Activated B cell treated with CpG ODN at 0.5 μM for 24 hours (primary cell): ENCODE results near the gene IFNE. TPM values are rescaled to one million over a fixed set of nuclear protein-coding genes. Genes with fewer than 3 reads are reported as not detected.

Experiments used
- ATAC-seq: fragments of 200-7000 bp; cut with Tn5 transposase; one replicate; pipeline ENCODE4 v1.10.0; 2021; ENCODE audit warnings: low read depth, mild to moderate bottlenecking, moderate library complexity
- CTCF ChIA-PET: fragments of 350-600 bp; sonication (Branson Sonifier 250); formaldehyde crosslinking; loops from one replicate; lab custom pipeline; 2021; ENCODE audit warnings: antibody characterized with exemption; lab: Charles Lee
- POLR2A ChIA-PET: fragments of 350-600 bp; sonication (Branson Sonifier 250); formaldehyde crosslinking; loops from one replicate; lab custom pipeline; 2021; ENCODE audit warnings: antibody characterized with exemption; lab: Charles Lee
- DNase-seq: peaks from one replicate; pipeline ENCODE4 v3.0.0; 2022
- H3K27ac Mint-ChIP-seq: one replicate; pipeline ENCODE4 v1.8.0; 2020; ENCODE audit warnings: mixed read lengths
- H3K27me3 Mint-ChIP-seq: one replicate; pipeline ENCODE4 v1.8.0; 2021; ENCODE audit warnings: mixed read lengths
- H3K36me3 Mint-ChIP-seq: one replicate; pipeline ENCODE4 v1.8.0; 2021; ENCODE audit warnings: low read depth, mixed read lengths
- H3K4me1 Mint-ChIP-seq: one replicate; pipeline ENCODE4 v1.8.0; 2021; ENCODE audit warnings: mixed read lengths
- H3K4me3 Mint-ChIP-seq: one replicate; pipeline ENCODE4 v1.8.0; 2020; ENCODE audit warnings: mild to moderate bottlenecking, mixed read lengths
- H3K9me3 Mint-ChIP-seq: one replicate; pipeline ENCODE4 v1.8.0; 2020; ENCODE audit warnings: mixed read lengths
- CTCF ChIP-seq: fragments of 200-600 bp; IDR thresholded peaks from one replicate; pipeline ENCODE4 v1.8.0; 2022; ENCODE audit warnings: antibody characterized with exemption, mild to moderate bottlenecking
- intact Hi-C: fragments of 100-400 bp; cut with micrococcal nuclease; formaldehyde crosslinking; loops from one replicate; pipeline ENCODE4 v1.15.1; 2024
- total RNA-seq: library from RNA; stranded (reverse); gene quantifications from 2 replicates; pipeline ENCODE4 v1.2.3, GENCODE V29; 2022

IFNE gene
- total RNA-seq, 1 donor from 2014 or later, result not detected

GRCh38 chr9:21499912-21500311 lies 17.8 kb upstream of the IFNE start:
- DNase-seq (no peak), ATAC-seq (no peak)
- CTCF ChIA-PET, result no interaction called here
- H3K36me3 Mint-ChIP-seq, result no peaks in the 10 kb centered on the region
- no peaks in the 10 kb centered on the region for H3K9me3 Mint-ChIP-seq
- intact Hi-C loops, result no loop called here
- H3K27me3 Mint-ChIP-seq, result no peaks in the 10 kb centered on the region
- no peak overlapping the region for H3K27ac Mint-ChIP-seq
- no peak for TF ChIP-seq CTCF
- POLR2A ChIA-PET, result no interaction called here
- no peaks in the 10 kb centered on the region for H3K4me1 Mint-ChIP-seq
- H3K4me3 Mint-ChIP-seq, result no peak overlapping the region

DNA sequence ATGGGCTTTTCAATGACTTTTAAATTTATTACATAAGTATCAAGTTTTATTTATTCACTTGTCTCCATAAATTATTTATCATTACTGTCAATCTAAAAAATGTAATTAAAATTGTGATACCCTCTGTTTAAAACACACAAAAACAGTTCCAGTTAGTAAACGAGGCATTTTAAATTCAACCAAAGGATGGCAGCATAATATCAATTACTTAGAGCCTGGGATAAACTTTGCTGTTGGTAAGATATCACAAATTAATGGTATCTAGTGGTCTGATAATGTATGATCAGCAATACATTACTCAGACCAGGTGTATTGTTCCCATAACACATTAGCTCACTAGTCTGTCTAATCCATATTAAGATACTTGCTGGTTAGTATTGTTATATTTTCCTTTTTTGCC lies 9.6 kb upstream of the IFNE start:
- TF ChIP-seq CTCF, result no peak
- DNase-seq (no peak), ATAC-seq (no peak)
- CTCF ChIA-PET, result no interaction called here
- Mint-ChIP-seq H3K4me1 (no peaks in the 10 kb centered on the region), H3K36me3 (no peaks in the 10 kb centered on the region), H3K9me3 (no peaks in the 10 kb centered on the region), H3K27me3 (peaks cover 23% of the 10 kb centered on the region), H3K27ac (no peak overlapping the region), H3K4me3 (no peak overlapping the region)
- intact Hi-C loops, result no loop called here
- POLR2A ChIA-PET, result no interaction called here

DNA sequence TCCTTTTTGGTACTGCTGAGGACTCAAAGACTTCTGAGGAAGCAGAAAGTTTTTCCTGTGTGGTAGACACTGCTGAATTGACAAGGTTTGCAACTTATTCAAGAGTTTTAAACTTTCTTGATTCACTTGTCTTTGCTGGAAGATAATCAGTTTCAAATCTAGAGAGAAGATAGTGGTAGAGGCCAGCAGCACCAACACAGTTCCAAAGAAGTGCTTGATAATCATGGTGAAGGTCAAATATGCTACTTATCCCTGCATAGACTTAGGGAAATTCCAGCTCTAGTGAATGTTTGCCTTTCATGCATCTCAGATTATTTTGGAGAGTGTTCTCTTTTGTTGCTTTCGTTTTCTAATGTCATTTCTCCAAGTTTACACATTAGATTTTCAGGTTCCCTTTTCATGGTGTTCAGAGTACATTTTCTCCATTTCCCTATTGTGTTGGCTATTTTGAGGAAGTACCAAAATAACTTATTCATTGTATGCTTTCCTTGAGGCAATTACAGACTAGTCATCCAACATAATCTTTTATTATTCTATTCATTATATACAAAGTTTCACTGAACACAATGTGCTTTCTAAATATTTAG lies 550 bp downstream of the IFNE start:
- no peaks in the 10 kb centered on the region for H3K36me3 Mint-ChIP-seq
- H3K27ac Mint-ChIP-seq, result no peak overlapping the region
- no peak for TF ChIP-seq CTCF
- ATAC-seq (no peak), DNase-seq (no peak)
- no peak overlapping the region for H3K4me3 Mint-ChIP-seq
- POLR2A ChIA-PET, result no interaction called here
- peaks cover 5% of the 10 kb centered on the region for H3K4me1 Mint-ChIP-seq
- CTCF ChIA-PET, result no interaction called here
- intact Hi-C loops, result no loop called here
- peaks cover 9% of the 10 kb centered on the region for H3K27me3 Mint-ChIP-seq
- H3K9me3 Mint-ChIP-seq, result peaks cover 16% of the 10 kb centered on the region

DNA sequence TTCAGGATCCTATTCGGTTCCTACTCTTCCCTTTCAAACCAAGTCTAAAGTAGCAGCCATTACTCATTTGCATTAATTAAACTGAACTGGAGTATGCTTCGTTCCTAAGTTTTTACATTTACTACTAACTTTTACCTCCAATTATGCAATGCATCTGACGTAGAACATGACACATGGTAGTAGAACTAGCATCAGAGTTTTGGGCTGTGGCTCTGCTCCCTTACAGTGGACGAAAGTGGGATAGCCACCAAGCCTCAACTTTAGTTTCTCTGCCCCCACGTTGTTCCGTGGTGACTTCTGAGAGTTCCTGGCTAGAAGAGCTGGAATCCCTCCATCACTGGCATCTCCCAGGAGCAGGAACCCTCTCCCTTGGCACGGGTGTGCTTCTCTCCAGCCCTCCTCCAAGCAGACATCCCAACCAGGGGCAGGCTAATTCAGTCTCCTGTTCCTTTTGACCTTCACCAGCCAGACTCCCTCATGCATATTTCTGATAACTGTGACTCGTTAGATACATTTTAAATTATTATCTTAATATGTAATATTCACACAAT lies 2.9 kb downstream of the IFNE start:
- H3K27me3 Mint-ChIP-seq, result peaks cover 6% of the 10 kb centered on the region

DNA sequence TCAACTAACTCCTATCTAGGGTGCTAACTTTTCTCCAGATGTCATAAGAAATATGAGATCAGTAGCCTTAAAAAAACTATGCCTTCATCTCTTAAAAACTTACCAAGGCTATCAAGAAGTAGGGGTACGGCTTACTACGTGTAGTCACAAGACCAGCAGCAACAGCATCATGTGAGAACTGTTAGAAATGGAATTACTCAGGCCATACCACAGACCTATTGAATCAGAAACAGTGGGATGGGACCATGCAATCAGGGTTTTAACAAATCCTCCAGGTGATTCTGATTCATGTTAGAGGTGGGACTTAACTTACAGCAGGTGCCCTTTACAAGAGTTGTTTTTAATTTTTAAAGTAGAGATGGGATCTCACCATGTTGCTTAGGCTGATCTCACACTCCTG lies 4.6 kb downstream of the IFNE start:
- no peak overlapping the region for H3K4me3 Mint-ChIP-seq
- no peak for DNase-seq
- intact Hi-C loops, result no loop called here
- ATAC-seq, result no peak
- H3K27me3 Mint-ChIP-seq, result peaks cover 14% of the 10 kb centered on the region
- H3K36me3 Mint-ChIP-seq, result no peaks in the 10 kb centered on the region
- no peak for TF ChIP-seq CTCF
- ChIA-PET POLR2A (no interaction called here), CTCF (no interaction called here)
- H3K27ac Mint-ChIP-seq, result no peak overlapping the region
- H3K4me1 Mint-ChIP-seq, result peaks cover 5% of the 10 kb centered on the region
- H3K9me3 Mint-ChIP-seq, result no peaks in the 10 kb centered on the region

More for the DNA sequence above, 2.9 kb downstream of the IFNE start:
- no peak overlapping the region for H3K27ac Mint-ChIP-seq
- intact Hi-C loops, result no loop called here
- H3K4me3 Mint-ChIP-seq, result no peak overlapping the region
- H3K36me3 Mint-ChIP-seq, result no peaks in the 10 kb centered on the region
- DNase-seq (no peak), ATAC-seq (no peak)
- ChIA-PET CTCF (no interaction called here), POLR2A (no interaction called here)
- H3K9me3 Mint-ChIP-seq, result peaks cover 1% of the 10 kb centered on the region
- peaks cover 5% of the 10 kb centered on the region for H3K4me1 Mint-ChIP-seq
- no peak for TF ChIP-seq CTCF
